ENCODE results near the gene ZDHHC17.

DNA sequence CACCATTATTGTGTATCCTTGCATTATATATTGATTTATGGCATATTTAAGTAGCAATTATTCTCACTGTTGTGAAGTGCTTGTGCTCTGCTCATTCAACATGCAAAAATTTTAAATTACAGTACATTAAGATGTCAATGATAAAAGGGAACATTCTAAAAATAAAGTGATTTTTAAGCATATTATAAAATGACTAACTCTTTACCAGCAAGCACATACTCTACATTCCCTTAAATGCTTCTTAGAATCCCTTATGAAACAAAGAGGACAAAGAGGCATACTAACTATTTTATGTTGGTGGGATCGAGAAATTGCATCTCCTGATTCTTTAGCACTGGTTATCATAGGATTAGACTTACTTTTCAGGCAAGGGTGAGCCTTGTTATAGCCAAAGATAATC lies 46.6 kb upstream of the ZDHHC17 start:
- no peak for TF ChIP-seq POLR2A (IDR thresholded peaks at IDR 0.05)
- no peak for TF ChIP-seq CTCF (IDR thresholded peaks at IDR 0.05)
